Dermis microvascular lymphatic vessel endothelial cell (primary cell): ENCODE data around the gene TAF5. TPM values are rescaled to one million over a fixed set of nuclear protein-coding genes. Genes with fewer than 3 reads are reported as not detected.
"Not testable (repeated sequence)": the region's sequence is repeated elsewhere in the genome, so short reads cannot be mapped to it uniquely, and the experiment has no call there.

Experiments
- DNase-seq, 2 donors: peaks; one replicate each; pipeline versions ENCODE4 v3.0.0 to v3.0.0-alpha.2; 2010; ENCODE audit warnings: low read depth in 2 of 2
- total RNA-seq: library from RNA; depleted of rRNA; stranded (reverse); fragments of >200 nt; gene quantifications from 2 replicates; pipeline ENCODE4 v1.2.1, GENCODE V29; 2014

The TAF5 gene
- 4.4 TPM in 2 replicates for total RNA-seq

DNA sequence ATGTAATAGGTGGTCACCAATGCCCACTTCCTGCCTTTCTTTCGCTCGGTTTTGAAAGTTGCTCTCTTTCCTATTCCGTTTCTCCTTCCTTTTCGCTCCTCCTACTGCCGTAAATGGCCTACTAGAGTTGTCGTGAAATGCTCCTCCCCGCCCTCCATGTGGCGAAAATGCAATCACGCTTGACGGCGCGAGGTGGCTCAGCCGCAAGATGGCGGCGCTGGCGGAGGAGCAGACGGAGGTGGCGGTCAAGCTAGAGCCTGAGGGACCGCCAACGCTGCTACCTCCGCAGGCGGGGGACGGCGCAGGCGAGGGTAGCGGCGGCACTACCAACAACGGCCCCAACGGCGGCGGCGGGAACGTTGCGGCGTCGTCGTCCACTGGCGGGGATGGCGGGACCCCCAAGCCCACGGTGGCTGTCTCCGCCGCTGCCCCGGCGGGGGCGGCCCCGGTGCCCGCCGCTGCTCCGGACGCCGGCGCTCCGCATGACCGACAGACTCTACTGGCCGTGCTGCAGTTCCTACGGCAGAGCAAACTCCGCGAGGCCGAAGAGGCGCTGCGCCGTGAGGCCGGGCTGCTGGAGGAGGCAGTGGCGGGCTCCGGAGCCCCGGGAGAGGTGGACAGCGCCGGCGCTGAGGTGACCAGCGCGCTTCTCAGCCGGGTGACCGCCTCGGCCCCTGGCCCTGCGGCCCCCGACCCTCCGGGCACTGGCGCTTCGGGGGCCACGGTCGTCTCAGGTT is at the start of gene TAF5:
Gene TAF5, plus strand, starts transcription at position 195 of the 737 bp plus-strand sequence. Its CDS starts 14 bp downstream, at position 209.
- peak; percentile 92 to 95 for DNase-seq

DNA sequence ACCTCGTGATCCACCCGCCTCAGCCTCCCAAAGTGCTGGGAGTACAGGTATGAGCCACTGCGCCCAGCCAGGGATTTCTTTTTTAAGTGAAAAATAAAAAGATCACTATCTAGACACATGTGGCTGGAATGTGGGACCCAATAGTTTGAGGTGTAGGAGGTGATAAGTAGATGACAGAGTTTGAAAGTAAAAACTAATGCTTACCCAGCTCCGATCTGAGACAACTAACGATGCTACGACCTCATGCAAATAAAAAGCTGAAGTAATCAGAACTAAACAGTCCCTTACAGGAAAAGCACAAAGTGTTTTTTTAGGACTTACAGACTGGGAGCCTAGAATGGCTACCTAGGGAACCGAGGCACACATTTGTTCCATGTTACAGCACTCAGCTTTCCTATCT is 39.9 kb upstream of the TAF5 start:
- no peak for DNase-seq

DNA sequence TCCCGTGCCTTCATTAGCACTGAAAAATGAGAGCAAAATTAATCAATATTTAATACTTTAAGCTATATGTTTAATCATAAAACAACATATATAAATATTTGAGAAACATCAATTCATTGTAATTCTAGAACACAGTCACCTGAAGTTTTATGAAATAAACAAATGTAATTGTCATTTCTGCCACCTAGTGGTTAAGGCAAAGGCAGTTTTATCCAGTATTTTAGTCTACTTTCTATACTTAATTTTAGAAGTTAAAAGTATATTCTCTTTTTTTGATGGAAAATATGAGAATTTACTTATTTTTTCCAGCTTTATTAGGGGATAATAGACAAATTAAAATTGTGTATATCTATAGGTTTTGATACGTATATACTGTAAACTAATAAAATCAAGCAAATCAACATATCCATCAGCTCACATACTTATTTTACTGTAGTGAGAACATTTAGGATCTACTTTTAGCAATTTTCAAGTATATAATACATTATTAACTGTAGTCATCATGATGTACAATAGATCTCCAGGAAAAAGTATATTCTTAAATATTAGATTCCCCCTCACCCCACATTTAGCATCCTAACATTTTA is 33.7 kb upstream of the TAF5 start:
- DNase-seq, result peak; percentile 15 to 37

DNA sequence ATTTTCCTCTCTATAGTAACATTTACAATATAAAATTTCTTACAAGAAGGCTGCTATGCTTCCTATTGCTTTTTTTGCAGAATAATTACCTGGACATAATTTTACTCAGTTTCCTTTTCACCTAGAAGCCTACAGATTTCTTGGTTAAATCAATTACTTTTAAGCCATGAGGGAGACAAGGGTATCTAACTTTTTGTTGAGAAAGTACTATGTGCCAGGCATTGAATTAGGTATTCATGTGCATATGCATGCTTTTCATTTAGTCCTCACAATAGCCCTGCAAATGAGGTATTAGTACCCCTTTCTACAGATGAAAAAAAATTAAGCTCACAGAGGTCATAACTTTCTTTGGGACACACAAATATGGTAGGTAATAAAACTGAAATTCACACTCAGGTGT is 33.2 kb upstream of the TAF5 start:
- DNase-seq, result no peak

DNA sequence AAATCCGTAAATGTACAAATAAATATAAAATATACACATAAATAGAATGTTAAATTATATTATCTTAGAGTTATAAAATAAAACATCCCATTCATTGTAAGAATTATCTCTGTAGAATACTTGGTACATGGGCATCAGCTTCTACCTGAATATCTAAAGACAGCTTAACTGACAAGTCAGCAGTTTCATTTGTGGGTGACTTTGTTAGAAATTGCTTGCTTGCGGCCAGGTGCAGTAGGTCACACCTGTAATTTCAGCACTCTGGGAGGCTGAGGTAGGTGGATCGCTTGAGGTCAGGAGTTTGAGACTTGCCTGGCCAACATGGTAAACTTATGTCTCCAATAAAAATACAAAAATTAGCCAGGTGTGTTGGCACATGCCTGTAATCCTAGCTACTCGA is 31.4 kb upstream of the TAF5 start:
- DNase-seq, result no peak

DNA sequence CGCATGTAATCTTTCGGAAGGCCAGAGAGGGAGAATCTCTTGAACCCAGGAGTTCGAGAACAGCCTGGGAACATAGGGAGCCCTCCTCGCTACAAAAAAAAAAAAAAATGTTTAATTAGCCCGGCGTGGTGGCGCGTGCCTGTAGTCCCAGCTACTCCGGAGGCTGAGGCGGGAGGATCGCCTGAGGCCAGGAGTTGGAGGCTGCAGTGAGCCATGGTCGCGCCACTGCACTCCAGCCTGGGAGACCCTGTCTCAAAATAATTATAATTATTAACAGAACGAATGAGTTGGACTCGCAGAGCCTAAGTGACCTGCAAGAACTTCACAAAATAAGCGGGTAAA is 17.6 kb upstream of the TAF5 start:
- no peak for DNase-seq

DNA sequence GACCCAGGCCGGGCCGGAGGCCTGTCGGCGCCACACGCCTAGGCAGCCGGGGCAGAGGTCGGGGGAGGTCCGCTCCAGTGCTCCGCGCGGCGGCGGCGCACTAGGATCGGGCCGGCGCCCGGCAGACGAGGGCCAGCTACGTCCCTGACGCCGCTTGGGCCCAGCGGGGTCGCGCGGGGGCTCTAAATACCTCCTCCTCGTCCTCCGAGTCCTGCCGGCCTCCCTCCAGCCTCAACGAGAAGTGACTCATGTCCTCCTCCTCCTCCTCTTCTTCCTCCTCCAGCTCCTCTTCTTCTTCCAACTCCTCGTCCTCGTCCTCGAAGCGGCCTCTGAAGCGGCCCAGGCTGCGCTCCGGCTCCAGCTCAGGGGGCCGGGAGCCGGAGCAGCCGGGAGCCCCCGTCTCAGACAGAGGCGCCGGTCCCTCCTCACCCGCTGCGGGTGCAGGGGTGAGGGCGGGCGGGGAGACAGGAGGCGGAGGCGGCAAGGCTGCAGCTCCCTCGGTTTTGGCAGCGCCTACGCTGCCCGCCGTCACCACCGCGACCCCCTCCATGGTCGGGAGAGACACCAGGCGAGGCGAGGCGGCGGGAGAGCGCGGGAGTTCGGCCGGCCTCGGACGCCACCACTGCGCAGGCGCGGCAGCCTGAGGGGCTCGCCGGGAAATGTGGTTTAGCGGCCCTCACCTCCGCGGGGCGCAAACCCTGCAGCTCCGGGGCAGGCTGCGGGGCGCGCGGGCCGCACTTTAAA is 17.1 kb upstream of the TAF5 start, which contains the start of gene PCGF6:
Gene PCGF6, minus strand, starts transcription at position 624 of the 744 bp plus-strand sequence. Its CDS starts 74 bp downstream, at position 550.
- peak; percentile 50 to 83 for DNase-seq

DNA sequence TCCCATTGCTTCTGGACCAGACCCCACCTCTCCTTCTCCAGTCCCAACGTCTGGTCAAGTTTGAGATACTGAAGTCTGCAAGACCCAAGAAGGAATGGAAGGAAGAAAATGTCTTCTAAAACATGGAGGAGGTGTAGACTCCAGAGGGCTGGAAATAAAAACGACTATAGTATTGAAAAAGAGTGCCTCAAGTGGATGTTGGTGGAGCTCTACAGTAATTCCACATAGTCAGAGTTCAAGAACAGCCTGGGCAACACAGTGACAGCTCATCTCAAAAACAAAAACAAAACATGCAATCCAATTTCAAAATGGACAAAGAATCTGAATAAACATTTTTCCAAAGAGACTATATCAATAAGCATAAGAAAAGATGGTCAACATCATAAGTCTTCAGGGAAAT is 14.5 kb upstream of the TAF5 start:
- no peak for DNase-seq

DNA sequence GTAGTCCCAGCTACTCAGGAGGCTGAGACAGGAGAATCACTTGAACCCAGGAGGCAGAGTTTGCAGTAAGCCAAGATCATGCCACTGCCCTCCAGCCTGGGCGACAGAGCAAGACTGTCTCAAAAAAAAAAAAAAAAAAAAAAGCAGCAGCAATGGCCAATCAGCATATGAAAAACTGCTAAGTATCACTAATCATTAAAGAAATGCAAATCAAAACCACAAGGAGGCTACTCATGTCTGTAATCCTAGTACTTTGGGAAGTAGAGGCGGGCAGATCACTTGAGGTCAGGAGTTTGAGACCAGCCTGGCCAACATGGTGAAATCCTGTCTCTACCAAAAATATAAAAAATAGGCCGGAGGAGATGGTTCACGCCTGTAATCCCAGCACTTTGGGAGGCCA is 13.2 kb upstream of the TAF5 start:
- DNase-seq, result not testable (repeated sequence)

DNA sequence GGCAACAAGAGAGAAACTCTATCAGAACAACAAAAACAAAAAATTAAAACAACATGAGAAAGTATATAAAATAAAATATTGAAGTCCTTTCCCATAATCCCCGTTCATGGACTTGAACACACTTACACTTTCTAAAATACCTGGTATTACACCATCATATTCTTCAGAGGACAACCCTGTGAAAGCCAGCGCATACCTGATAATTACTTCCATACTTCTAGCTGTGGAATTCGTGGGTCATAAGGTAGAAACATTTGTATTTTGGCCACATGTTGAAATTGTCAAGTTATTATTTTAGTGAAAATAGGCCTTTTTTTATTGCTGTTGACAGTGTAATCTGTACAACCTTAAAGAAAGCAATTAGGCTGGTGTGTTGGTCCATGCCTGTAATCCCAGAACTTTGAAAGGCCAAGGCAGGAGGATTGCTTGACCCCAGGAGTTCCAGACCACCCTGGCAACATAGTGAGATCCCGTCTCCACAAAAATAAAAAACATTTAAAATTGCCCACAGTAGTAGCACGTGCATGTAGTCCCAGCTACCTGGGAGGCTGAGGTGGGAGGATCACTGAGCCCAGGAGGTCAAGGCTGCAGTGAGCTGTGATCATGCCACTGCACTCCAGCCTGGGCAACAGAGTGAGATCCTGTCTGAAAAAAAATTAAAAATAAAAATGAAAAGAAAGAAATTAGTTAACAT is 11.7 kb upstream of the TAF5 start:
- DNase-seq, result no peak

DNA sequence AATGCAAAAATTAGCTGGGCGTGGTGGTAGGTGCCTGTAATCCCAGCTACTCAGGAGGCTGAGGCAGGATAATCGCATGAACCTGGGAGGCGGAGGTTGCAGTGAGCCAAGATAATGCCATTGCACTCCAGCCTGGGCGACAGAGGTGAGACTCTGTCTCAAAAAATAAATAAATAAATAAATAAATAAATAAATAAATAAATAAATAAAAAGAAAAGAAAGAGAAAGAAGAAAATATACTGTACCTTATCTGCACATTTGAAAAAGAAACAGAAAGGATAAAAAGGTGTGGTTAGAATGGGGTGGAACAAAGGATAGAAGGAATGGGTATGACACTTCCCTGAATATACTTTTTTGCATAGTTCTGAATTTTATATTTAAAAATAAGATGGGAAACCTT is 8.3 kb upstream of the TAF5 start:
- DNase-seq, result not testable (repeated sequence)

DNA sequence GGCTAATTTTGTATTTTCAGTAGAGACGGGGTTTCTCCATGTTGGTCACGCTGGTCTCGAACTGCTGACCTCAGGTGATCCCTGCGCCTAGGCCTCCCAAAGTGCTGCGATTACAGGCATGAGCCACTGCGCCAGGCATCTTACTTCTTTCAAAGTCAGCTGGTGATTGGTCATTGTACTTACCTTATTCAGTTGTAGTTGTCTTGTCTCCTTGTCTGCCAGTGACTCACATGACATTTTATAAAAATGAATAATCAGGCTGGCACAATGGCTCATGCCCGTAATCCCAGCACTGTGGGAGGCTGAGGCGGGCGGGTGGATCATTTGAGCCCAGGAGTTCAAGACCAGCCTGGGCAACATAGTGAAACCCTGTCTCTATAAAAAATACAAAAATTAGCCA is 7.0 kb upstream of the TAF5 start:
- not testable (repeated sequence) for DNase-seq

DNA sequence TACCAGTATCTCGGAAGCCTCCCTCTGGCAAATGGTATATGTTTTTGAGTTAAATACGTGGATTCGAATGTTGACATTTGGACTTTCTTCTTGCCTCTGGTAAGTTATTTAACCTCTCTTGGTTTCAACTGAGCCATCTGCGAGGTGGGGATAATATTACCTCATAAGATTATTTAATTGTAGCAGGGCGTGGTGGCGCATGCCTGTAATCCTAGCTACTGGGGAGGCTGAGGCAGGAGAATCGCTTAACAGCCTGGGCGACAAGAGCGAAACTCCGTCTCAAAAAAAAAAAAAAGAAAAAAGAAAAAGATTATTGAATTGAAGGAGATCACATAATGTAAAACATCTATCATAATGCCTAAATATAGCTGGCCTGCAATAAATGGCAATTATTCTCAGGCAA is 396 bp upstream of the TAF5 start:
- DNase-seq, result no peak

DNA sequence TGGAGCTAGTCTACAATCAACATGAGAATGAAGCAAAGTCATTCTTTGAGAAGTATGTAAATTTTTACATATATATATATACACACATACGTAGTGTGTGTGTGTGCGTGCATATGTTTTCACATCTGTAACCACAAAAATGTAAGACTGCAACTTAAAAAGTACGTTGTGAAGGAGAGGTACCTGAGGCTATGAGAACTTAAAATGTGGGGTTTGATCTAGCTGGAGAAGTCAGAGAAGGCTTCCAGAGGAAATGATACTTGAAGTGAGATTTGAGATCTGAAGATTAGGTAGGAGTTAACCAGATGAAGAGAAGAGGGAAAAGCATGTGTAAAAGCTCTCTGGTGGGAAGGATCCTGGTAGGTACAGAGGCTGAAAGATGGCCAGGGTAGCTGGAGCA is 5.8 kb downstream of the TAF5 start:
- no peak for DNase-seq

DNA sequence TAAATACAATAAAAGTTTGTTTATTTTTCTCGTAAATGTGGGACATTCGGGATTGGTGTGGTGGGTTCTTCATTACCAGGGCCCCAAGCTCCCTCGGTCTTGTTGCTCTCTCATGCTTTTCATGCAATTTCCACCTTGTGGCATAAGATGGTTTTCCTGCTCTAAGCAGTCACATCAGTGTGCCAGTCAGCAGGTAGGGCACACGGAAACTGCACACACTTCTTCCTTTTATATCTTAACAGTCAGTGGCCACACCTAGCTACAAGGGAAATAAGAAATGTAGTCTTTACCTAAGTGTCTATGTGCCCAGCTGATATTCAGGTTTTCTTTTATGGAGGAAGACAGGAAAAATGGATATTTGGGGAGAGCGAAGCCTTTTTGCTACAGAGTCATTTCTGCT is 6.5 kb downstream of the TAF5 start:
- DNase-seq, result no peak

DNA sequence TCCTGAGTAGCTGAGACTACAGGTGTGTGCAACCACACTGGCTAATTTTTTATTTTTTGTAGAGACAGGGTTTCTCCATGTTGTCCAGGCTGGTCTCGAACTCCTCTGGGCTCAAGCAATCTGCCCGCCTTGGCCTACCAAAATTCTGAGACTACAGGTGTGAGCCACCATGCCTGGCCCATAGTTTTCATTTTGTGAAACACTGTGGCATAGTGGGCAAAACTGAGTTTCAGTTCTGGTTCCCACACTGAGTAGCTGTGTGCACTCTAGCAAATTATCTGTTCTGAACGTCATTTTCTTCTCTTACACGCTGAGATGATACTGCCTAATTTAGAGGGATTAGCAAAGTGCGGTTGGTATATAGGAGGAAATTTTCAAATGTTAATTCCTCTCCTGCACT is 15.0 kb downstream of the TAF5 start:
- no peak for DNase-seq

DNA sequence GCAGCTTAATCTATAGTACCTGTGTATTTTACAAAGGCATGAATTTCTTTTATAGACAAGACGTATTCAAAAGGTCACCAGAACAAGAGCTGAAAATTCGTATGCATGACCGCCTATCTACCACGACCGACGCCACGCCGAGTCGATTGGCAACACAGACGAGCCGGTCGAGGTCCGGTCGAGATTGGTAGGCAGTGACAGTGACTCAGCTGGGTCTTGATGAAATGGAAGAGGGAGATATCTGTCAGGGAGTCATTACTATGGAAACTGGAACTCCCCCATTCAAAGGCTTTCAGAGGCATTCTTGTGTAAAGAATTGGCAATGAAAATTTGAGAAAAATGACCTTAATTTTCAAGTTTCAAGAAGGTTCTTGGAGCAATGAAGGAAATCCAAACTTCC is 26.4 kb downstream of the TAF5 start:
- DNase-seq, result no peak

DNA sequence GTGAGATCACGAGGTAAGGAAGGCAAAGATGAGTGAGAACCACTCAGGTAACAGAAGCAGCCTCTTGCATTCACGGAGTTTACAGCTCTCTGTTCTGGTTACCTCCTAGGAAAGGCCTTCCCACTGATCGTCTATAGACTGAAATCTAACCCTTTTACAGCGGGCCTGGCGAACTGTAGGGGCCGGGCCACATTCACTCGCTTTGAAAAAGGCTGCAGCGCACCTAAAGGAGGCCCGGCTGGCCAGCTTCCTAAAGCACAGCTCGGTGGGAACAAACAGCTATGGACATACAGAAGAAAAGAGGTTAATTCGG is 27.9 kb downstream of the TAF5 start:
- DNase-seq, result peak in 1 of 2 donors; percentile 27

DNA sequence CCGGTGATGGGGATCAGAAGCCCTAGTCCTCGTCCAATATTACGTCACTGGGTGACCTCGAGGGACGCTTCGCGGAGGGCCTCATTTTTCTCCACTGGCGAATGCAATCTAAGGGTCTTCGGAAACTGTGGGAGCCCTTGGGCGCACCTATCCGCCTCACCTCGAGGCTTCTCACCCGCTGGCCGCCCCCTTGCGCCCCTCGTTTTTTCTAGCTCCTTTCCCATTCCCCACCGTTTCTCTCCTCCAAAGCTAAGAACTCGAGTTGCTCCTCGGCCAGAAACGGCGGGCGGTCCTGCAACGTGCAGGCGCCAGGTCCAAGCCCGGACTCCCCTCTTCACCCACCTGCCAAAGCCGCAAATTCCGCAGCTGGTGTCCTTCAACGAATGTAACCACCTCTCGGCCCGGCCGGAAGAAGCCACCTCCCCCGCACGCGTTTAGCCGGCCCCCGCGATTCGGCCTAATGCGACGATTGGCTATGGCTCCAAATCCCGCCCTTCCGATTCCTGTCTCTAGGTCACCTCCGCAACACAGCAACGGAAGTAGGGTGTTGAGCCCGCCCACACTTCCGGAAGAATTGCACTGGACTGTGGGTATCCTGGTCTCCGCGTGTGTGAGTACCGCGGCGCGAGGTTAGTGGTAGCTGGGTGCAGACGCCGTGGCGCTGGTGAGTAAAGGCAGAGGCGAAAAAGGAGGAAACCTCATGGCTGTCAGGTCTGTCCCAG is 28.5 kb downstream of the TAF5 start, which contains the start of the genes ATP5MK and PDCD11:
Gene ATP5MK, minus strand, starts transcription at position 409 of the 722 bp plus-strand sequence. CDS start 4,018 bp downstream, outside the sequence.
Gene PDCD11, plus strand, starts transcription at position 560 of the 722 bp plus-strand sequence. CDS start 1,801 bp downstream, outside the sequence.
- DNase-seq, result peak; percentile 96 to 99

DNA sequence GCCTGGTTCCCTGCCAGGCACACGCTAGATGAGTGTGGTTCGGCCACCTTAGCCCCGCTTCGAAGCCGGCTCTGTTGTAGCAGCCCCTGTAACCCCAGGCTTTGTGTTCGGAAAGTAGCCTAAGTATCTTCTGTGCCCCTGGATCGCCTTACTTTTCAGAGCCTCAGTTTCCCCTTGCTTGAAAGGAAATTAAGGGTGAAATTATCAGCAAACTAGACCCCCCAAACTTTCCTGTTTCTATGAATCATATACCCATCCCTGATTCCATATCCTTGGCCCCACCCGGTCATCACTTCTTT is 29.0 kb downstream of the TAF5 start:
- no peak for DNase-seq

DNA sequence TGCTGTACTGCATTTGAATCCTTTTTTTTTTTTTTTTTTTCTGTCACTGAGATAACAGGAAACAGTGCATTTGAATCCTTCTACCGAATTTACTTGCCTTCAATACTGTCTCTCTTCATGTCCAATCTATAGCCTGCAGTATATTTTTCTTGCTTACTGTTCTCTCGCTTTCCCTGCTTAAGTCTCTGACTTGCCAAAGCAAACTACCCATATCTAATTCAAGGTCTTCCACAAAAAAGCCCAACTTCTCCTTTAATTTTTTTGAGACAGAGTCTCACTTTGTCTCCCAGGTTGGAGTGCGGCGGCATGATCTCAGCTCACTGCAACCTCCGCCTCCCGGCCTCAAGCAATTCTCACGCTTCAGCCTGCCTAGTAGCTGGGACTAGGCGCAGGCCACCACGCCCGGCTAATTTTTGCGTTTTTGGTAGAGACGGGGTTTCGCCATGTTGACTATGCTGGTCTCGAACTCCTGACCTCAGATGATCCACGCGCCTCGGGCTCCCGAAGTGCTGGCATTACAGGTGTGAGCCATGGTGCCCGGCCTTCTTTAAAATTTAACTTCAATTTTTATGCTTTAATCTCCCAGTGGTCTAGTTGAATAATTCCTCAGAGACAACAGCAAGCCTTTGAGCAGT is 29.5 kb downstream of the TAF5 start:
- no peak for DNase-seq
